Activated B cell treated with CpG ODN at 0.5 μM for 24 hours (primary cell): ENCODE results near the gene C2orf81. TPM values are rescaled to one million over a fixed set of nuclear protein-coding genes. Genes with fewer than 3 reads are reported as not detected.

Experiments
- ATAC-seq: fragments of 200-7000 bp; cut with Tn5 transposase; one replicate; pipeline ENCODE4 v1.10.0; 2021; ENCODE audit warnings: low read depth, mild to moderate bottlenecking, moderate library complexity
- CTCF ChIA-PET: fragments of 350-600 bp; sonication (Branson Sonifier 250); formaldehyde crosslinking; loops from one replicate; lab custom pipeline; 2021; ENCODE audit warnings: antibody characterized with exemption; lab: Charles Lee
- POLR2A ChIA-PET: fragments of 350-600 bp; sonication (Branson Sonifier 250); formaldehyde crosslinking; loops from one replicate; lab custom pipeline; 2021; ENCODE audit warnings: antibody characterized with exemption; lab: Charles Lee
- DNase-seq: peaks from one replicate; pipeline ENCODE4 v3.0.0; 2022
- H3K27ac Mint-ChIP-seq: one replicate; pipeline ENCODE4 v1.8.0; 2020; ENCODE audit warnings: mixed read lengths
- H3K27me3 Mint-ChIP-seq: one replicate; pipeline ENCODE4 v1.8.0; 2021; ENCODE audit warnings: mixed read lengths
- H3K36me3 Mint-ChIP-seq: one replicate; pipeline ENCODE4 v1.8.0; 2021; ENCODE audit warnings: low read depth, mixed read lengths
- H3K4me1 Mint-ChIP-seq: one replicate; pipeline ENCODE4 v1.8.0; 2021; ENCODE audit warnings: mixed read lengths
- H3K4me3 Mint-ChIP-seq: one replicate; pipeline ENCODE4 v1.8.0; 2020; ENCODE audit warnings: mild to moderate bottlenecking, mixed read lengths
- H3K9me3 Mint-ChIP-seq: one replicate; pipeline ENCODE4 v1.8.0; 2020; ENCODE audit warnings: mixed read lengths
- CTCF ChIP-seq: fragments of 200-600 bp; IDR thresholded peaks from one replicate; pipeline ENCODE4 v1.8.0; 2022; ENCODE audit warnings: antibody characterized with exemption, mild to moderate bottlenecking
- intact Hi-C: fragments of 100-400 bp; cut with micrococcal nuclease; formaldehyde crosslinking; loops from one replicate; pipeline ENCODE4 v1.15.1; 2024
- total RNA-seq: library from RNA; stranded (reverse); gene quantifications from 2 replicates; pipeline ENCODE4 v1.2.3, GENCODE V29; 2022

Gene C2orf81
- total RNA-seq, 1 donor from 2014 or later = 5.5 TPM

DNA sequence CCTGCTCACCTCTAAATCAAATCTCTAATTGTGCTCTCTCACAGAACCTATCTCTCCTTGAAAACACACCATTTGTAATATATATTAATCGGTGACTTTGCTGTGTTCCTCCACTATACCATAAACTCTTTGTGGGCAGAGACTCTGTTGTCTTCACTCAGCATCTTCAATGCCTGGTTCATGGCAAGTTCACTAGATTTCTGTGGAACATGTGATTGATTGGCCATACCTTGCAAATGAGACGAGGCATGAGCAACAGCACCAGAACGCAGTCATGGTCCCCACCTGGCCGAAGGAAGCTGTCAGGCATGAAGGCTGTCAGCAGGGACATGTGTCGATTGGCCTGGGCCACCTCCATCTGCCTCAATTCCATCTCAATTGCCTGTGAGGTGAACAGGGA, 52.9 kb downstream of the C2orf81 start:
- Mint-ChIP-seq H3K27me3 (no peaks in the 10 kb centered on the region), H3K36me3 (peaks cover 94% of the 10 kb centered on the region), H3K4me1 (no peaks in the 10 kb centered on the region), H3K27ac (no peak overlapping the region), H3K4me3 (no peak overlapping the region), H3K9me3 (no peaks in the 10 kb centered on the region)
- ATAC-seq (no peak), DNase-seq (no peak)
- POLR2A ChIA-PET = no interaction called here
- TF ChIP-seq CTCF = no peak
- intact Hi-C loops = no loop called here
- CTCF ChIA-PET = no interaction called here

DNA sequence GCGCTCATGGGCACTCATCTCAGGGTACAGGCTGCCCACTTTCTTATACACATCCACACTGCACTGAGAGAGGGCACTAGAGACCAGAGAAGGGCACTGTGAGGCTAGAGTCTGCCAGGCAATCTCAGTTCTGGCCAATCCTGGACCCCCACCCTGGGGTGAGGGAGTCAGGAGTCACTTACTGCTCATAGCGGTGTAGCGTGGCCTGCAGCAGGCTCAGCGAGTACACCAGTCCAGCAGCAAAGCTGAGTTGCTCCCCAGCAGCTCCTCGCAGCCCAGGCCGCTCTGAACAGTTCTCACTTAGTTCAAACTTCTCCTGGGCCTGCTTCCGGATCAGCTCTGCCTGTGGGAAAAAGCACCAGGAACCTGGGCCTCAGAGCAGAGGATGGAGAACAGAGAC, 53.6 kb downstream of the C2orf81 start:
- intact Hi-C loops = no loop called here
- Mint-ChIP-seq H3K36me3 (peaks cover 97% of the 10 kb centered on the region), H3K9me3 (no peaks in the 10 kb centered on the region), H3K4me3 (no peak overlapping the region), H3K27ac (no peak overlapping the region), H3K27me3 (no peaks in the 10 kb centered on the region), H3K4me1 (no peaks in the 10 kb centered on the region)
- ATAC-seq = no peak
- ChIA-PET POLR2A (no interaction called here), CTCF (no interaction called here)
- DNase-seq = no peak
- TF ChIP-seq CTCF = no peak

DNA sequence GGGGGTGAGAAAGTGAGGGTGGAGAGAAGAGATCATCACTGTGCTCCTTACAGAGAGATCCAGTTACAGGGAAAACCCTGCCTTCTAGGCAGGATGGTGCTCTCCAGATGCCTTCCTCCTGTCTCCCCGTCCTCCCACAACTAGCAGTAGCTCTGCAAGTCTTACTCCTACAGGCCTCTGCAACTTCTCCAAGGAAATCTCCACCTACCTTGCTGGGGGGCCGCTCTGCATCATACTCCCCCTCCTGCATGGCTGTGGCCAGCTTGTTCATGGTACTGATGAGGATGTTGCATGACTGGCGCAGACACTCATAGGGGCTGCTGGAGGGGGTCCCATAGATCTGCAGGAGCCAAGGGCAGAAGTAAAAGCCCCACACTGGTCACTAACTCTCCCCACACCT, 55.4 kb downstream of the C2orf81 start:
- Mint-ChIP-seq H3K9me3 (no peaks in the 10 kb centered on the region), H3K4me1 (no peaks in the 10 kb centered on the region), H3K4me3 (no peak overlapping the region), H3K27me3 (no peaks in the 10 kb centered on the region), H3K27ac (no peak overlapping the region), H3K36me3 (peaks cover 97% of the 10 kb centered on the region)
- intact Hi-C loops = no loop called here
- ATAC-seq (no peak), DNase-seq (no peak)
- POLR2A ChIA-PET = no interaction called here
- CTCF ChIA-PET = no interaction called here
- no peak for TF ChIP-seq CTCF

DNA sequence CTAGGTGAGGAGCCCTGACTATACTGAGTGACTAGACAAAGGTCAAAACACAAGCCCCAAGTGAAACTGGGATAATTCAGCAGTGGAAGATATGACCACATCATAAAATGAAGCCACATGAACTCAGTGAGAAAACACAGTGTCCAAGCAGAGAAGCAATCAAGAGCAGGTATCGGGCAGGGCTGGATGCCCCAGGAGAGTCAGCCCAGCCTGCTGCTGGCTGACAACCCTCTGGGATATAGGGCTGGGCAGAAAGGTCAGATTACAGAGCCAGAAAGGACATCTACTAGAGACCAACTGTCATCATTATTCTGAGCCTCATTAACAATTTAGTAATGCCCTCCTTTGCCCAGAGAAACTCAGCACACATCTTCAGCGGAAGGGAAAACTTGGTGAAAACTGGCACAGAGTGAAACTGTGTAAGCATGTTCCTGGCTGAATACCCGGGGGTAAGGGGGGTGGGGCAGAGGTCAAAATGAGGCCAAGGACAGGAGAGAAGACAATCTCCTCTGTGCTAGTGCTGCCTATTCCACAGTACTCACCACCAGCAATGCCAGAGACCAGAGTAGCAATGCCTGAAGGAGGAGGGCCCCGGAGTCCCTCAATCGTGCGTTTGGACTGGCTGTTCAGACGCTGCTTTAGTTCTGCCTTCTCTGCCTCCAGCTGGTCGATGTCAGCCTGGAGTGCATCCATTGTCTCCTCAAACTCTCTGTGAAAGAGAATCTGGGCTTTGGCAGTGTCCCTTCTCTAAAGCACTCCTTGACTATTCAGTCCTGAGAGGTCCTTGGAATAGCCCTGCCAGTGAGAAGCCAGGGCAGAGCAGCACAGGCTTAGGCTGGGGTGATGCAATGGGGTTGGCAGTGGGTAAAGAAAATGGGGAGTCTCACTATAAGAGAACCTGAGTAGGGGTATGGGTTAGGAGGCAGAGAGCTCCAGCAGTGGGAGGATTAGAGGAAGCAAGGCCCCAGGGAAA, 56.6 kb downstream of the C2orf81 start:
- ATAC-seq (no peak), DNase-seq (no peak)
- TF ChIP-seq CTCF = no peak
- intact Hi-C loops = no loop called here
- peaks cover 97% of the 10 kb centered on the region for H3K36me3 Mint-ChIP-seq
- H3K27ac Mint-ChIP-seq = no peak overlapping the region
- ChIA-PET POLR2A (no interaction called here), CTCF (no interaction called here)
- H3K4me1 Mint-ChIP-seq = no peaks in the 10 kb centered on the region
- no peak overlapping the region for H3K4me3 Mint-ChIP-seq
- H3K9me3 Mint-ChIP-seq = no peaks in the 10 kb centered on the region
- H3K27me3 Mint-ChIP-seq = no peaks in the 10 kb centered on the region

Other genes starting within 250 kb of the C2orf81 start
- gene MOB1A, start 242.7 kb downstream of the C2orf81 start, total RNA-seq = 314 and 318 TPM in 2 replicates
- 135 and 150 TPM in 2 replicates for gene MTHFD2, start 223.0 kb downstream of the C2orf81 start, total RNA-seq
- 5.4 and 5.9 TPM in 2 replicates for gene SLC4A5, start 78.2 kb downstream of the C2orf81 start, total RNA-seq
- gene DCTN1, start 41.3 kb downstream of the C2orf81 start, total RNA-seq = 122 and 137 TPM in 2 replicates
- 32.3 and 33.5 TPM in 2 replicates for gene WDR54, start 111 bp upstream of the C2orf81 start, total RNA-seq
- 8.3 and 11.6 TPM in 2 replicates for gene RTKN, start 20.3 kb upstream of the C2orf81 start, total RNA-seq
- gene INO80B, start 33.5 kb upstream of the C2orf81 start, total RNA-seq = 47.9 and 51.3 TPM in 2 replicates
- gene WBP1, start 36.8 kb upstream of the C2orf81 start, total RNA-seq = 61.4 and 65.3 TPM in 2 replicates
- gene MOGS, start 43.8 kb upstream of the C2orf81 start, total RNA-seq = 70.8 and 85.7 TPM in 2 replicates
- gene MRPL53, start 51.1 kb upstream of the C2orf81 start, total RNA-seq = 86.9 and 98.8 TPM in 2 replicates
- gene CCDC142, start 61.4 kb upstream of the C2orf81 start, total RNA-seq = 29.3 and 40.4 TPM in 2 replicates
- gene TTC31, start 61.5 kb upstream of the C2orf81 start, total RNA-seq = 41.9 and 49.1 TPM in 2 replicates
- 0.69 and 1.2 TPM in 2 replicates for gene LBX2, start 78.0 kb upstream of the C2orf81 start, total RNA-seq
- 29.3 and 34.7 TPM in 2 replicates for gene PCGF1, start 86.1 kb upstream of the C2orf81 start, total RNA-seq
- not detected in 2 replicates for gene TLX2, start 92.8 kb upstream of the C2orf81 start, total RNA-seq
- 0.51 and 0.73 TPM in 2 replicates for gene DQX1, start 104.6 kb upstream of the C2orf81 start, total RNA-seq
- 167 and 177 TPM in 2 replicates for gene AUP1, start 108.1 kb upstream of the C2orf81 start, total RNA-seq
- gene HTRA2, start 108.3 kb upstream of the C2orf81 start, total RNA-seq = 49.4 and 53.1 TPM in 2 replicates
- 1.4 and 2.3 TPM in 2 replicates for gene LOXL3, start 132.3 kb upstream of the C2orf81 start, total RNA-seq
- 33.8 and 35.1 TPM in 2 replicates for gene DOK1, start 133.1 kb upstream of the C2orf81 start, total RNA-seq
- gene M1AP, start 226.7 kb upstream of the C2orf81 start, total RNA-seq = not detected in 2 replicates
- gene SEMA4F, start 232.6 kb upstream of the C2orf81 start, total RNA-seq = 10.2 and 11.6 TPM in 2 replicates